Activated T-cell treated with anti-CD3 and anti-CD28 coated beads for 4 hours (primary cell): Measurements from ENCODE around the gene FREY1.

Source experiments
- DNase-seq: peaks from one replicate; pipeline ENCODE4 v3.0.0-alpha.2; 2020

FREY1 gene

DNA sequence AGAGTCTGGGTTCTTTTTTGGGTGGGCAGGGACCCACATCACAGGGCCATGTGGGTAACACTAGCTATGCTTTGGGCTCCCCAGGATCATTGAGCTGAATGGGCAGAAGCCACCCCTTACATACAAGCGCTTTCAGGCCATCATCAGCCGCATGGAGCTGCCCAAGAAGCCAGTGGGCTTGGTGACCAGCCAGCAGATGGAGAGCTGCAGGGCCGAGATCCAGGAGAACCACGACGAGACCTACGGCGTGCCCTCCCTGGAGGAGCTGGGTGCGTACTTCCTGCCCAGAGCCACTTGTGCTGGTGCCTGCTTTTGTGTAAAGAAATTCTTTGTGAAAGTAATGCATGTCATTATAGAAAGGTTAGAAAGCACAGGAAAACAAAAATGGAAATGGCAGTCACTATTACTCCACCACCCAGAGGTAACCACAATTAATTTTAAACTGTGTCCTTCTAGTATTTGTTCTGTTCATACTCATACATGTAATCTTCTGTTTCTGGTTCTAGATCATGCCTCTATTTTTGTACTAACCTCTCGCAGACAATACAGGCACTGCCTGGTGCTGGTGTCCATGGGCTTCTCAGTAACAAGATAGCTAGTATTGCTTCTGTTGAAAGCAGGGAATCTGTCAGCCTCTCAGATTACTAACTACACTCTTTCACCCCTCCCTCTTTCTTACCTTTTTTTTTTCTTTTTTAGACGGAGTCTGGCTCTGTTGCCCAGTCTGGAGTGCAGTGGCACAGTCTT, 46.1 kb downstream of the FREY1 start:
- DNase-seq: no peak

DNA sequence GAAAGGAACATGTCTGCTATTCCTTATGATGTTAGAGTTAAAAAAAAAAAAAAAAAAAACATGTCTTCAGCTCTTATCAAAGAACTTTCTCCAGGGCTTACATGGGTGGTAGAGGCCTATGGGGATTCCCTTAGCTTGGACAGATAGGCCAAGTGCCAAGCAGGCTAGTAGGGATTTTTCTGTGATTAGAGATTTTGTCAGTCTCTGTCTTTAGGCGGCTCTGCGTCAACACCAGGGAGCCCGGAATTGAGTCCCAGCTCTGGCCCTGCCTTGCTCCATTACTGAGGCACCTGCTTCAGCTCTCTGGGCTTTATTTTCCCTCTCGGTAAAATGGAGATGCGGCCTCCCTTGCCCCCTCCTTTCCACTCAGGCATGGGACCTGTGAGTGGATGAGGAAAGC, 46.7 kb downstream of the FREY1 start:
- no peak for DNase-seq

DNA sequence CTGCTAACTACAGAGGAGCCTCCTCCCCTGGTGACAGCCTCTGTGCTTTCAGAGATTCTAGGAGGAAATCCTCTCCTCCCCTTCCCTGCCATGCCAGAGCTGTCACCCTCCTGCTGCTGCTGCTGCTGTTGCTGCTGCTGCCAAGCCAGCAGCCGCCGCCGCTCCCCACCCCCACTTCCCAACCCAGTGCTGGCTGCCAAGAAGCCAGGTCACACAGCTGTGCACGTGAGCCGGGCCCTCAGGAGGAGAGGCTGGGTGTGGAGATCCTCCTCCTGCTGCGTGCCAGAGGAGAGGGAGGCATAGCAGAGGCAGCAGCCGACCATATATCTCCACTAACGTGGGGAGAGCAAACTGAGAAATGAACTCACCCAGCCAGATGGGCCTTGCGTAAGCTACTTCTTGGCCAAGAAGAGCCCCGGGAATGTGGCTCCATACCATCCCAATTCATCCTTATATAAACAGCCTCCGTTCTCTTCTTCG, 47.4 kb downstream of the FREY1 start:
- DNase-seq: no peak

DNA sequence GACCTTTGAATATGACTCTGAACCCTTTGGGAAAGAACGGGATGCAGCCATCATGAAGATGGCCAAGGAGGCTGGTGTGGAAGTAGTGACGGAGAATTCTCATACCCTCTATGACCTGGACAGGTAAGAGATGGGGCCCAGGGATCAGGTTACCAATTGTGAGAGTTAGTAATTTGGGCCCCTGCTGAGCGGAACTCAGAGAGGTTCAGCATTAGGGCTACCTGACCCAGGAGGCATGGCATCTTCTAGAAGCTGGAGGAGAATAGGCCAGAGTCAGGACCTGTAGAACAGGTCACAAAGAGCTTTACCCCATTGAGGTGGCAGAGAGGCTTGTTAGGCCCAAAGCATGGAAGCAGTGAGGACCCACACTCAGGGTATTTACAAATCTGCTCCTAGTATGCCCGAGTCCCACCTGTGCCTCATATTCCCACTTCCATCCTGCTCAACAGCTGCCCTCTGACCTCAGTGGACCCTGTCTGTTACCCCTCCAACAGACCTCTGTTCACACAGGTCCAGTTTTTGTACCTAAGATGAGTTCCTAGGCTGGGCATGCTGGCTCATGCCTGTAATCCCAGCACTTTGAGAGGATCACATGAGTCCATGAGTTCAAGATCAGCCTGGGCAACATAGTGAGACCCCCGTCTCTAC, 48.2 kb downstream of the FREY1 start:
- no peak for DNase-seq

DNA sequence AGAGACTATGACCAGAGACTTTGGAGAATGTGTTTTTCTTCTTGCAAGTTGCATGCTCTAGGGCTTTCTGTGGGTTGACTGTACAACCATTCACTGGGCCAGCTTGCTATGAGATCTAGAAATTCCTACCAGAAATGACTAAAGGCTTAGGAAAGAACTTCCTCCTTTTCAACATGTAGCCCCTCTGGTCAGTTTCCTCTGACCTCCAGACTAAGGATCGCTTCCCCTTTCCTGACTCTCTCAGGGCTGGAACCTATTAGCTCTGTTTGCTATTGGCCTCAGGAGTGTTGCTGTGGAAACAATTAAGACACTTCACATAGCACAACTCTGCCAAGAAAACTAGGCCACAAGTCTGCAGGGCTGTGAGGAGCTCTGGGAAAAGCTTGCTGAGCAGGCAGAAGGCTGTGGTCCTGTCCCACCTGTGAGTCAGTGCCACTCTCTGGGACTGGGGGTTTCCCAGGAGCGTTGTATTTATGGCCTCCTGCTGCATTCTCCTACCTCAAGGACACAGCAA, 49.1 kb downstream of the FREY1 start:
- DNase-seq: no peak
